Activated T-cell treated with anti-CD3 and anti-CD28 coated beads, Interleukin-2, amount 50 U/mL, for 1 hour (primary cell): ENCODE measurements around the gene NRCAM.

Source experiments
- DNase-seq: peaks from one replicate; pipeline ENCODE4 v3.0.0-alpha.2; 2020

The NRCAM gene

DNA sequence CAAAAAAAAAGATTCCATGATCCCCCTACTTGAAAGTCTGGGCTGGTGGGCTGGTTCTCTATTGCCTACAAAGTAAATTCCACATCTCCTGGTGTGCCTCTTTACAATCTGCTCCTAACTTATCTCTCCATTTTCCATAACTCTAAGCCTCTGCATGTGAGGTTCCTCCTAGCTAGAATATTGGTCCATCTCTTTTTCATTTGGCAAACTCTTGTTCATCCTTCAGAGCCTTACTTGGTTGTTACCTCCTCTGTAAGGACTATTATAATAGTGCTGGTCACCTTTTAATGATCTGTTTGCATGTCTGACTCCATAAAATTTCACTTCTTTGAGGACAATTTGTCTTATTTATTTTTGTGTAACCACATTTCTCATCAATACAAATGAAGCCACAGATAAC, 1.6 kb upstream of the NRCAM start:
- no peak for DNase-seq

DNA sequence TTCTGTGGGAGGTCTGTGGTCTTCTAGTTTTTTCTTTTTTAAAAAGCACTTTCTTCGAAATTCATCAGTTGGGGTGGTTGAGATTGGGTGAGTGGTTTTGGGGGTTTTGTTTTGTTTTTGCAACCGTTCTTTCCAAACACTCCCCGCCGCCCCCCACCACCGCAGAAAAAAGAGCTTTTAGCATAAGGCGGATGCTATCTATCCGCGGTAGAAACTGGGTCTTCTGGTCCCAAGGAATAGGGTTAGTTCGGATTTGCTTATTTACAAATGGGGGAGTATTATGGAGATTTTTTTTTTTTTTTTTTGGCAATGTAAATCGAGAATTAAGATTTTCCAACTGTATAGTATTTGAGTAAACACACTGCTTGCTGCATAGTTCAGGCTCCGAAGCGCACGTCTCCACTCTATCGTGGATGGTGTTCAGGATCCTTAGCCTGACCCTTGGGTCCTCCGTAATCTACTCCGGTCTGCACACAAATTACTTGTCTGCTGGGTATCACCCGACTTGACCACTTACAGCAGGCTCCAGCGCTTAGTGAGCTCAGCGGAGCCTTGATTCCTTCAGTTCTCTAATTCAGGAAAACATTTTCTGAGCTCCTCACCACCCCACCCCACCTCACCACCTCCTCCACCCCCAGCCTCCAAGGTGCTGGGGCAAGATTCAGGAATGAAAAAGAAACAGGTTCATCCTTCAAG, 757 bp upstream of the NRCAM start:
- DNase-seq: no peak

DNA sequence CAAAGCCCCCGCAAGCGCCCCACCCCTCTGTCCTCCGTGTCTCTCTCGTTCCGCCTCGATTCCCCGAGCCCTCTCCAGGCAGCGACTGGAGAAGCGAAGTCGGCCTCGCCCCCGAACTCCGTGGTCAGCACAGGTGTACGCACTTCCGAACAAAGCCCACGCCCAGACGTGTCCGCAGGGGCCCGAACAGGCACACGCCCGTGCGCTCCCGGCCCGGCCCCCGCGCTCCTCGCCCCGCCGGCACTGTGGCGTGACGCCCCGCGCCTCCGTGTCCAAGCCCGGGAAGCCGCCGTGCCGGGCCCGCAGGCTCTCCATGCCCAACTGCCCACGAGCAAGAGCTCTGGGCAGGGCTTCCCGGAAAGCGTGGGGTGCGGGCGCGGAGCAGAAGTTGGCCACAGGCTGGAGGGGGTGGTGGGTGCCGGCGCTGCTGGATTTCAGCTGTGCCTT, 662 bp downstream of the NRCAM start:
- no peak for DNase-seq

DNA sequence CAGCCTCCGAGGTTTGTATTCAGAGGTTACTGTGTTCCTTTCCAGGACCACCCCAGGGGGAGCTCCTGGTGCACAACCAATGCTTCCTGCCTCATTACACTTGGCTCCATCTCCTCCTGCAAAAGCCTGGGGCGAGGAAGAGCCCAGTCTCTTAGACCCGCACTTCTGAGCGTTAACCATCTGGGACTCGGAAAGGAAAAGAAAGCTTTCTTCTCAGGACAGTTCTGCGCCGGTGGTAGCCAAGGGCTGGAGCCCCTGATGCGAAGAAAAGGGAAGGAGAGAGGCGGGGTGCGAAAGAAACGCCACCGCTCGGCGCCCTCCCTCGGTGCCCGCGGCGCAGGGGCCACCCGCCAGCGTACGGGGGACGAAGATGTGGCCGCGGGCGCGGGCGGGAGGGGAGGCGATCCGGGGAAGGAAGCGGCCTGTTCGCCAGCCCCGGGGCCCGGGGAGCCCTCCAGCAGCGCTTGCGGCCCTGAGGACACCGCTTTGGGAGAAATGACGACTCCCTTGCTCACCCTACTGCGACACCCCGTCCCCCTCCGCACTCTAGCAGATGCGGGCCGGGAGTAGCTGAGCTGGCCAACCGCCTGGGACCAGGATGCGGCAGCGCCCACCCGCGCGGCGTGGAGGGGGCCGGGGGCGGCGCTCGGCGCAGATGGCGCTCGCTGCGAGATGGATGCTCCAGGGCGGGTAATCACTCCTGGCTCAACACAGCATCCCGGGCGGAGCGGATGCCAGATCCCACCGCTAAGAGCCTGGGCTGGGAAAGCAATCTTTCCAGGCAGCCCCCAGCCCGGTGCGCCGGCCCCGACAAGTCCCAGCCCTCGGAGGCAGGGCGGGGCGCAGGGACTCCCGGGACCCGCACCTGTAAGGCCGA, 1.3 kb downstream of the NRCAM start:
- DNase-seq: peak; percentile 27

DNA sequence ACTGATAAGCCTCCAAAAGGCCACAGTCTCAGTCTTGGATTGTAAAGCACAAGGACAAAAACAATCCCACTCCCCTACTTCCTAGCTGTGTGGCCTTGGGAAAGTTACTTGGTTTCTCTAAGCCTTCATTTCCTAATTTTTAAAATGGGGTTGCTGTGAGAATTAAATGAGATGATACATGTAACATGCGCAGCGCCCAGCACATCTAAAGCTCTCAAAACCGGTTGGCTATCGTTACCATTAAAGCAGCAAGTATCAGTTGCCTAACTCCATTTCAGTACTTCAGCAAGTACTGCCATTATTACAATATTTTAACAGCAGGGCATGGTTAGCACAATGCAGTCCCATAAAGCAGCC, 1.9 kb downstream of the NRCAM start:
- no peak for DNase-seq

DNA sequence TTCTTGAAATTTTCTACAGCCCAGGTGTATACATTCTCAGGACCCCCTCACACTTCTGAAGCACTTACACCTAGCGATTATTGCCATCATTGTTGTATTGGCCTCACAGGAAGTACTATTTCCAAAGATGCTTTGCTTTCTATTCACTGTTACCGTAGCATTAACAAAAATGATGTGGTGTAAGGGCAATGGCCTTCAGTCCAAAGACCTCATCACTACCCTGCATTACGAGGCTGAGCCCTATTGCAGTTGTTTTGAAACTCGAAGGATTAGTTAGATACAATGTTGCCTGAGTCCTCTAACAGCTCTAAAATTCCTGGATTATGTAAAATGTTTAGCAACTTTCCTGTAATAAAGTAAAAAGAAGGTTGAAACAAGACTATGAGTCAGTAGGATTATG, 2.9 kb downstream of the NRCAM start:
- no peak for DNase-seq

DNA sequence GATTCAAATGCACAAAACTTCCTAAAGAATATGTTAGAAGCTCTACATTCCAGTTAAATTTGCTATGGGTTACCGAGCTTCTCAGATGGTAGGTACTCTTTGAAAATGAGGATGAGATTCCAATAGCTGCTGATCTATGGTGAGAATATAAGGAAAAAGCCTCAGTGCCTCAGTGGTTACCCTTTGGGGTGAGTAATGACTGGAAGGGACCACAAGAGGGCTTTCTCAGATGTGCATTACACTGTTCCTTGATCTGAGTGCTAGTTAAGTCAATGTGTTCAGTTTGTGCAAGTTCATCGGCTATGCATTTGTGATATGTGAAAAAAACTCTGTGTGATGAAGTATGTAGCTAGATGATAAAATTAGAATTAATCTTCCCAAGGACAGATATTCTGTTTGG, 3.5 kb downstream of the NRCAM start:
- DNase-seq: no peak

DNA sequence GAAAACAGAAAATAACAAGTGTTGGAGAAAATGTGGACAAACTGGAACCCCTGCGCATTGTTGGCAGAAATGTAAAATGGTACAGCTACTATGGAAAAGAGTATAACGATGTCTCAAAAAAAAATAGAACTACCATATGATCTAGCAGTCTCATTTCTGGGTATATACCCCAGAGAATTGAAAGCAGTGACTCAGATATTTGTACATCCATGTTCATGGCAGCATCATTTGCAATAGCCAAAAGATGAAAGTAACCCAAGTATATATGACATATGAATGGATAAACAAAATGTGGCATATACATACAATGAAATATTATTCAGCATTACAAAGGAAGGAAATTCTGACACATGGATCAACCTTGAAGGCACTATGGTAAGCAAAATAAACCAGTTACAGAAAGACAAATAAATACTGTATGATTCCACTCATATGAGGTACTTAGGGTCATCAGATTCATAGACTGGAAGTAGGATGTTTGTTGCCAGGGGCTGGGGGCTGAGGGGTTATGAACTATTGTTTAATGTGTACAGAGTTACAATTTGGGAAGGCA, 4.9 kb downstream of the NRCAM start:
- DNase-seq: no peak

DNA sequence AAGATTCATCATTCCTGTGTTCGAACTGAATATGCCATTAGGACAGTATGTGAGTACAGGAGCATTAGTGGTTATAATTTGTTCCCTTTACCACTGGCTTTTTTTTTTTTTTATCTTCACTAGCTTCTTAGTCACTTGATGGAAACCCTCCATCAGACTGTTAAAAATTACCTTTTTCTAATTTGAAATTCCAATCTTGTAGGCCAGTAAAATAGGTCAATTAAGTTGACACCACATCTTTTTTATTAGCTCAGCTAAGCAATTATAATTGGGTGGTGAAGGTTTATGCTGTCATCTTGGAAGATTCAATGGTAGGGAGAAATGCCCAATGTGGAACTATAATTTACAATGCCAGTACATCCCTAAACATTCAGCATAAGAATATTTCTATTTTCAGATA, 6.1 kb downstream of the NRCAM start:
- no peak for DNase-seq

DNA sequence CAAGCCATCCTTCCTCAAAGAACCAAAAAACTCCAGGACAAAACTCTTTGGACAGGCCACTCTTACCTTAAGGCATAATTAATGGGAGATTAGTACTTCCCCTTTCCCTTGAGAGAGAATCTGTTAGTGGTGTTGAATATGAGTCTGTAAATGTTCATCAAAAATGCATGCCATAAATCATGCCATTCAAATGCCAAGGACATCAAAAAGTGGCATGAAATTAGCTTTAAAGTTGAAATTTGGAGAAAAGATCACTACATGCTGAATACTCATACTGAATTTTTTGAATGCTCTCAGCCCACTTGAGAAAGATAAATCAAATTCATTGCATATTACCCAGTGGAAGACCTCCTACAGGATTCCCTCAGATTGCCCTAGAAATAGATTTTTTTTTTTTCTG, 6.7 kb downstream of the NRCAM start:
- DNase-seq: no peak

DNA sequence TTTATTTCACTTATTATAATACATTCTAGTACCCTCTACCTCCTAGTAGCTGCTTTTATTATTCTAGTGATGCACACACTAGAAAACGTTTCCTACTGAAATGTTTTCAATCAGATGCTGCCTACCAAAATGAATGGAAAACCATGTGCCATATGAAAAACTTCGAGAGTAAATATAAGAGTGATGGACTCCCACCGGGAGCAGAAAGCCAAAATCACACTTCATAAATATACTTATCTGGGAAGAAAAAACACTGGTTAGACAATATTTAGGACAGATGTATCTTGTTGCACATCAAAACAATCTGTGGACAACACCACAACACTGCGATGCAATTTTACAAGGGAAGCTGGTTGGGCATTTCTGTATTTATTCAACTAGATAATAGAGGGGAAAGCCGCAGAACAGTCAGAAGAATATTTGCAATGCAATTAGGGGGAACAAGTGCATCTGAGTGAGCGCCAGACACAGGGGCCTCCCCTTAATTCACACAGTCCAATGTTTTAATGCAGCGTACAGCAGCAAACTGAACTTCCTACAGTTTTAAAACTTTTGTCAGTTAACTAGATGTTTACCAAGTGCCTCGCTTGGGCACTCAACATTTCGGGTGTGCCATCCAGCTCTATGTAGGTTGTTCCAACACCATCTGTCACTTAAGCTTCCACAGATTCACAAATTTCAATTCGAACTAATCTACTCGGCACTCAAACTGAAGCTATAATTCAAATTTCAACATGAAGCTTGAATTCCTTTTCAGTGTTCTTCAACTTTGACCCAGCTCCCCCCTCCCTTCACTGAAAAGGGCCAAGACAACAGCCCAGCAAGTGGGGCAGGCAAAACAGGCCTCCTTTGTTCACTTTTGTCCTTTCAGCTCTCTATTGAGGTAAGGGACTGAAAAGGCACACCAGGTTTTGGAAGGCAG, 7.4 kb downstream of the NRCAM start:
- no peak for DNase-seq

DNA sequence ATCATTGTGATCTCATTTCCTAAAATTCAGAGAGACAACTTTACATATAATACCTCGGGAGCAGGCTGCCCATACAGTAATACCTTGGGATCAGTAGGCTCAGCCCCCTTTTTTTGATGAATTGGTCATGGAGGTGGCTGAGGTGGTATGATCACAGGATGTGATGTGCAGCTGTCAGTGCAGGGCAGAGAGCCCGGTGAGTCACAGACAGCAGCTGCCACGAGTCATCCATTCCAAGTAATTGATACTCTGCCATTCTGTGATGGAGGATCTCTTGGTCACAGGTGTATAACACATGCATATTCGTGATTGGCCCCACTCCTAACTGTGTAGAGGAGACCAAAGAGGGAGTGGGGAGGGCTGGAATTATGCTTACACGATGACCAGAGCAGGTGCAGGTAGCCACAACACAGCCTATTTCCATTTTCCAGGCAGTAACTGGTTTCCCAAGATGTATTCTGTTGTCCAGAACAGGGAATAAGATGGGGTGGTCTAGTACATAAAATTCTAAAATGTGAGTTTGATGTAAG, 14.1 kb downstream of the NRCAM start:
- no peak for DNase-seq

DNA sequence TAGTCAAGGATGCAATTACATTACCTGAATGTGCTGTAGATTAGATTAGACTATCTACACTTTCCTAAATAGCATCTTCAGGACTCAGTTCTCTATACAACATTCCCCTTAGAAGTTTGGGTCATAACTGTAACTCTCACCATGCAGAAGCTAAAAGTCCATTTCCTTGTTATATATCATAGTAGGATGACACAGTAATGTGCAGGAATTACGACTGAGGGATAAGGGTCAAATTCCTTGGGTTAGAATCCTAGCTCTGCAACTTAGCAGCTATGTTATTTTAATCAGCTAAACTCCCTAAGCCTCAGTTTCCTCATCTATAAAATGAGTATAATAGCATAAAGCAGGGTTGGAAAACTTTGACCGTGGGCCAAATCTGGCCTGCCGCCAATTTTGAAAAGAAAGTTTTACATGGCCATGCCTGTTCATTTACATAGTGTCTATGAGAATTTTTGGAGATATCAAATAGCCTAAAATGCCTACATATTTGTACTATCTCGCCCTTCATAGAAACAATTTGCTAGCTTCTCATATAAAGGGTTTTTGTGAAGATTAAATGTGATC, 14.8 kb downstream of the NRCAM start:
- DNase-seq: no peak

DNA sequence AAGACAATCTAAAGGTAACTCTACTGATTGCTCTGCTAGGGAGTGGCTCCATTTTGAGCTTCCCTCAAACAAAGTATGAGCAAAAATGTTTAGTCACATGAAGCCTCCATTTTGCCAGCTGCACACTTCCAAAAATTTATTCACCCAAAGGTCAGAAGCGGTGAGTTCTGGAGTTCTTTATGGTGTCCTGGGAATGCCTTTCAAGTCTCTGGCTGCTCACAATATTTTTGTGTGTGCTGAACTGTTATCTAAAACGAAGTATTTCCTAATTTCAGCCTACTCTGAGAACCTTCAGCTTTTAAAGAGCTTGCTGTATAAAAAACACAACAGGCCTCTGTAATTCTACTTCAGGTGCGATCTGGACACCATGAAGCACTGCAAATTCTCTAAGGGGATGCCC, 15.6 kb downstream of the NRCAM start:
- DNase-seq: no peak

DNA sequence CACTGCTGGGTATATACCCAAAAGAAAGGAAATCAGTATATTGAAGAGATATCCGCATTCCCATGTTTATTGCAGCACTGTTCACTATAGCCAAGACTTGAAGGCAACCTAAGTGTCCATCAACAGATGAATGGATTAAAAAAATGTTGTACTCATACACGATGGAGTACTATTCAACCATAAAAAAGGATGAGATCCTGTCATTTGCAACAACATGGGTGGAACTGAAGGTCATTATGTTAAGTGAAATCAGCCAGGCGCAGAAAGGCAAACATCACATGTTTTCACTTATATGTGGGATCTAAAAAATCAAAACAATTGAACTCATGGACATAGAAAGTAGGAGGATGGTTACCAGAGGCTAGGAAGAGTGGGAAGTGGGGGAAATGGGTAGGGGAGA, 19.3 kb downstream of the NRCAM start:
- DNase-seq: no peak

DNA sequence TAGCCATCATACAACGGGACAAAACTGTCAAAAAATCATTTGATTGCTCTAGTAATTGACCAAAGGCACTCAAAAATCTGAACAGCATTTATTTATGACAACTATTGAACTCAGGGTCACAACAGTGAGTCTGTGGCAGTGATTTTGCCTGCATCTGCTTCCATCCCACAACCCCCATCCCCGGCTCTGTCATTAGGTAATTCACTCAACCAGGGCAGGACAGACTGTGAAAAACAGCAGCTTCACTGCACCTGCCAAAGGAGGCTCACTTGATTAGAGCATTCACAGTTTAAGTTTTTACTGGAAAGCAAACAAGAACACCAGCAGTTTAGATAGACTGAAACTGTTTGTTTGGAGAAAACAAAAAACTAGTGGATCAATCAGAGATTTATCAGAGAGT, 22.2 kb downstream of the NRCAM start:
- no peak for DNase-seq

DNA sequence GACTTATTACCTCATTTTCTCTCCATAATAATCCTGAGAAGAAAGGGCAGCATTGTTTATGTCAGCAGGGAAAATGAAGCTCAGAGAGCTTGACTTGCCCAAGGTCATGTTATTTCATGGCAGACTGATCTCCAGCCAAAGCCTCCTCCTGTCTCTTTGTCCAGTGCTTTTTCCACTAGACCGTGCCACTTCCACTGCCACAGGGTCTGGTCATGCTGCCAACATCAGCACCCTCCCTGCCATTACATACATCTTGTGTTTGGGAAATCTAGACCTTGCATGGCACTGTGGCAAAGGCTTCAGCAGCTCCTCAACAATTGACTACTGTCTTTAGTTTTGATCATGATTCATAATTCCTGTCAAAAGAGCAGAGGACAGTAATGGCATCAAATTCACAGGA, 25.1 kb downstream of the NRCAM start:
- DNase-seq: no peak

DNA sequence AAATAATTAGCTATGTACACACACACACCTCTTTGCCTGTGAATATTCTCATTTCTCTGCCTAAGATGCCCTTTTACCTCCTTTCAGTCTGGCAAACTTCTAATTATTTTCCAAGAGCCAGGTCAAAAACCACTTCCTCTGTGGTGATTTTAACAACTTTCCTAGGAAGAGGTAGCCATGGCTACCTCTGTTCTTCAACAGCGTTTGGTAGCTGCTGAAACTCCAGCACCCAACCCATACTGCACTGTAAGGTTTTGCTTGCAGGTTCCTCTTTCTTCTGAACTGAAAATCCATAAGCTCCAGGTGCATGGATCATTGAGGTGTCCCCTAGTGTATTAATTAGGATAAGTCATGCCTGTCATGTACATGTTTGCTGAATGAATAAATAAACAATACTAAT, 25.6 kb downstream of the NRCAM start:
- DNase-seq: no peak

DNA sequence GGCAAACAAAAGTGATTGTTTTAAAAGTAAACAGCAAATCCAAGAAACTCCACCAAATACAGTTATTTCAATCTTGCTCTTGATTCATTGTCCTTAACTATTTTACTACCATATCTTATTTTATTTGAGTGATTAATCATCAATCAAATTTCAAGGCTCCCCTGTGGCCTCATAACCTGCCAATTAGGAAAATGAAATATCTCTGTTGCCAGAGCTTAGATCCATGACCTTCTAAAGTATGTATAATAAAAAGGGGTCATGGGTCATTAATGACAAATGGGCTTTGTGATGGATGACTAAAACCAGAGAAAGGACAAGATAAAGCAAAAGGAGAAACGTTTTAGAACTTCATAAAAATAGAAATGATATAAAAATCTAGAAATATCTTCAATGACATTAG, 28.5 kb downstream of the NRCAM start:
- no peak for DNase-seq

DNA sequence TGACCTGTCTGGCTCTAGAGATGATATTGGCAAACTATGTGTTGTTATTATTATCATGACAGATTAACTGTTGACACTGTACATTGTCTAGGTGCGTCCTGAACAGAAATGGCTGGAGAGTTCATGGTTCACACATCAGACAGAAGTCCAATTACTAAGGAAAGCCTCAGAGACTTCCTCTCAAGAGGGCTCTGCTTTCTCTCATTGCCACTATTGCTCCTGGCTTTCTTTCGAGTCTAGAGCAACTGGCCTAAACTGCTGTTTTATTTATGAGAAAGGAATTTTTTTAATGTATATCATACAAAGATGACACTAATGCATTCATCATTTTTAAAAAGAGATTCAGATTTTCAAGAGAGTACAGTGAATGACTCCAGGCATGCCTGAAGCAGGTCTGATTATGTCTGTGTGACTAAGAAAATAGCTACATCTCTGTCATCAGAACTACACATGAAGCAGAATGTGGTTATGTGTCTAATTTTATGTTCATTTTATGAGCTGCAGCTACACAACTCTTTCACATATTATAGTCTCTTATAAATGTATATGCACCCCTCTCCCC, 30.4 kb downstream of the NRCAM start:
- no peak for DNase-seq

DNA sequence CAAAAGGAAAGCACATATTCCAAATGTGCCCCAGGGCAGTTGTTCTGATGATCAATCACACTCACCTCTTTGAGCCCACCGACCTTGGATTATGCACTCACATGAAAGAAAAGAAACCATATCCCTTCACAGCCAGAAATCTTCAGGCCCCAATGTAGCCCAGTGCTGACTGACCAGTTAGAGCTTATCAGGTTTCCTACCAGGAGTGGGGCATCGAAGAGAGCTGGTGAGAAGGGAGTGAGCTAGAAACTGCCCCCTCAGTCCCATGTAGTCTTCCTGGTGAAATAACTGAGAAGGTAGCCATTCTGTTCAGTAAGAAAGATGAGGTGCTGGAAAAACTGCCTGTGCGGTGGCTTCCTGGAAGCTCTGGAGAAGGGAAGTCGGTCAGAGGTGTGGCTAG, 32.2 kb downstream of the NRCAM start:
- DNase-seq: no peak
